A673 (cell line): ENCODE measurements around the gene TJAP1.

ENCODE experiments used
- EZH2 ChIP-seq: fragments of 200-600 bp; sonication (generic); IDR thresholded peaks from 2 replicates; pipeline ENCODE4 v1.6.1; 2017; ENCODE audit warnings: borderline replicate concordance, low read depth, mild to moderate bottlenecking, mixed read lengths, antibody characterized with exemption, low read length; ENCODE audit not compliant: poor library complexity, severe bottlenecking
- TF ChIP-seq, protein P1 (sequence below): fragments of 300-800, 200-600 bp; sonication (generic); conservative IDR thresholded peaks from 2 replicates; pipeline ENCODE4 v1.5.1; 2017; ENCODE audit warnings: low read depth, mild to moderate bottlenecking, antibody characterized with exemption, low read length, moderate library complexity, mixed read lengths

GRCh38 chr6:43476746-43477145 lies 624 bp upstream of the TJAP1 start:
- TF ChIP-seq, protein P1, sequence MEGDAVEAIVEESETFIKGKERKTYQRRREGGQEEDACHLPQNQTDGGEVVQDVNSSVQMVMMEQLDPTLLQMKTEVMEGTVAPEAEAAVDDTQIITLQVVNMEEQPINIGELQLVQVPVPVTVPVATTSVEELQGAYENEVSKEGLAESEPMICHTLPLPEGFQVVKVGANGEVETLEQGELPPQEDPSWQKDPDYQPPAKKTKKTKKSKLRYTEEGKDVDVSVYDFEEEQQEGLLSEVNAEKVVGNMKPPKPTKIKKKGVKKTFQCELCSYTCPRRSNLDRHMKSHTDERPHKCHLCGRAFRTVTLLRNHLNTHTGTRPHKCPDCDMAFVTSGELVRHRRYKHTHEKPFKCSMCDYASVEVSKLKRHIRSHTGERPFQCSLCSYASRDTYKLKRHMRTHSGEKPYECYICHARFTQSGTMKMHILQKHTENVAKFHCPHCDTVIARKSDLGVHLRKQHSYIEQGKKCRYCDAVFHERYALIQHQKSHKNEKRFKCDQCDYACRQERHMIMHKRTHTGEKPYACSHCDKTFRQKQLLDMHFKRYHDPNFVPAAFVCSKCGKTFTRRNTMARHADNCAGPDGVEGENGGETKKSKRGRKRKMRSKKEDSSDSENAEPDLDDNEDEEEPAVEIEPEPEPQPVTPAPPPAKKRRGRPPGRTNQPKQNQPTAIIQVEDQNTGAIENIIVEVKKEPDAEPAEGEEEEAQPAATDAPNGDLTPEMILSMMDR, result no peak
- no peak for TF ChIP-seq EZH2
